Sigmoid colon (tissue), 7 donors: ENCODE results near the gene CDPF1. TPM values are rescaled to one million over a fixed set of nuclear protein-coding genes. Genes with fewer than 3 reads are reported as not detected.
A peak's percentile ranks its signal among the peaks of the same experiment; 100 is the strongest.
"Not testable (repeated sequence)": the region's sequence is repeated elsewhere in the genome, so short reads cannot be mapped to it uniquely, and the experiment has no call there.

Source experiments
- DNase-seq: peaks from one replicate; pipeline ENCODE4 v3.0.0-alpha.2; 2019
- H3K27ac ChIP-seq, 4 donors: fragments of 200-600 bp; sonication (generic); one replicate each; pipeline ENCODE4 v1.5.1; 2016 to 2019; ENCODE audit warnings: mild to moderate bottlenecking in 1 of 4
- H3K27me3 ChIP-seq, 3 donors: fragments of 200-600 bp; sonication (generic); one replicate each; pipeline ENCODE4 v1.5.1; 2019; ENCODE audit warnings: mild to moderate bottlenecking in 1 of 3
- H3K36me3 ChIP-seq, 4 donors: fragments of 200-600 bp; sonication (generic); one replicate each; pipeline ENCODE4 v1.5.1; 2016 to 2019
- H3K4me1 ChIP-seq, 4 donors: fragments of 200-600 bp; sonication (generic); one replicate each; pipeline ENCODE4 v1.5.1; 2017 to 2019
- H3K4me3 ChIP-seq, 4 donors: fragments of 200-600 bp; sonication (generic); one replicate each; pipeline ENCODE4 v1.5.1; 2017 to 2019; ENCODE audit warnings: mild to moderate bottlenecking in 2 of 4, moderate library complexity in 1 of 4
- H3K9me3 ChIP-seq, 4 donors: fragments of 200-600 bp in 3 of 4; sonication (generic) in 3 of 4; one replicate each; pipeline versions ENCODE4 v1.5.1 to v1.6.1; 2013 to 2019
- CTCF ChIP-seq, 4 experiments: fragments of 450-650 bp in 3 of 4; fragments of 200-600 bp in 1 of 4; IDR thresholded peaks; one replicate each; pipeline ENCODE4 v1.5.1; 2016 to 2019; ENCODE audit warnings: antibody characterized with exemption in 4 of 4, mild to moderate bottlenecking in 3 of 4, moderate library complexity in 2 of 4
- EP300 ChIP-seq, 4 donors: sonication (generic); formaldehyde crosslinking; IDR thresholded peaks; one replicate each; pipeline ENCODE4 v1.6.1; 2017; ENCODE audit warnings: antibody characterized with exemption in 4 of 4
- POLR2A ChIP-seq, 2 donors: fragments of 450-650 bp; IDR thresholded peaks; one replicate each; pipeline ENCODE4 v1.6.1; 2016; ENCODE audit warnings: antibody characterized with exemption in 2 of 2, mild to moderate bottlenecking in 2 of 2, moderate library complexity in 2 of 2
- POLR2AphosphoS5 ChIP-seq, 4 donors: sonication (generic); formaldehyde crosslinking; IDR thresholded peaks; one replicate each; pipeline ENCODE4 v1.6.1; 2017; ENCODE audit warnings: antibody characterized with exemption in 4 of 4
- WGBS, 2 donors: extraction: QIAGEN DNeasy Blood & Tissue Kit; methylation state at CpG; one replicate each; pipeline ENCODE4 v1.1.7; 2013; 5-methylcytosine and 5-hydroxymethylcytosine counted together
- intact Hi-C: fragments of 100-400 bp; cut with DNase I; formaldehyde crosslinking; loops from one replicate; pipeline ENCODE4 v1.15.1; 2023
- polyA plus RNA-seq, 3 donors: library from polyadenylated mRNA; stranded (reverse); fragments of 200-250 nt; gene quantifications; one replicate each; pipeline ENCODE4 v1.2.3, GENCODE V29; 2013
- total RNA-seq, 4 donors: library from RNA; depleted of rRNA; stranded (reverse); fragments of >200 nt; gene quantifications; one replicate each; pipeline ENCODE4 v1.1.0, GENCODE V29; 2016
- donor health status: healthy with polysubstance abuse.
- donor health status: Bipolar disorder and iron deficiency.
- donor health status: healthy.

CDPF1 gene
- total and polyA plus RNA-seq, 7 donors = 7.9 to 18.9 (median 15.8) TPM

- Histone ChIP-seq H3K4me1 (peaks cover 0 to 23% (median 14%) of the 10 kb centered on the region in 4 donors), H3K27ac (no peak overlapping the region), H3K36me3 (peaks cover 12 to 70% (median 34%) of the 10 kb centered on the region in 4 donors), H3K27me3 (no peaks in the 10 kb centered on the region), H3K9me3 (no peaks in the 10 kb centered on the region), H3K4me3 (no peak overlapping the region)
- no peak for TF ChIP-seq POLR2A (IDR thresholded peaks at IDR 0.05)
- no peak for TF ChIP-seq CTCF (IDR thresholded peaks at IDR 0.05)
- TF ChIP-seq EP300 (IDR thresholded peaks at IDR 0.05) = no peak
- TF ChIP-seq POLR2AphosphoS5 (IDR thresholded peaks at IDR 0.05) = no peak
- no peak for DNase-seq
- intact Hi-C loops = no loop called here
- WGBS, 2 donors = 95% methylated on average over 8 of the region's 8 CpGs
Measured at GRCh38 chr22:46272196-46272595, 22.1 kb upstream of the CDPF1 start.

GRCh38 chr22:46269564-46269963, 19.5 kb upstream of the CDPF1 start:
- DNase-seq = no peak
- H3K36me3 ChIP-seq = peaks cover 7 to 46% (median 19%) of the 10 kb centered on the region in 4 donors
- WGBS, 2 donors = 62 to 85% methylated on average over 11 of the region's 11 CpGs
- H3K4me3 ChIP-seq = no peak overlapping the region
- H3K4me1 ChIP-seq = peaks cover 0 to 30% (median 19%) of the 10 kb centered on the region in 4 donors
- TF ChIP-seq POLR2A (IDR thresholded peaks at IDR 0.05) (no peak), CTCF (IDR thresholded peaks at IDR 0.05) (no peak), EP300 (IDR thresholded peaks at IDR 0.05) (no peak), POLR2AphosphoS5 (IDR thresholded peaks at IDR 0.05) (no peak)
- H3K27me3 ChIP-seq = no peaks in the 10 kb centered on the region
- no peaks in the 10 kb centered on the region for H3K9me3 ChIP-seq
- no peak overlapping the region for H3K27ac ChIP-seq
- intact Hi-C loops = loop anchor here (2.0 kb wide), 1 partner anchor 25 kb away; no protein-coding TSS in a partner anchor

GRCh38 chr22:46267431-46268279, 17.6 kb upstream of the CDPF1 start, which contains the start of gene TTC38:
TSS of gene TTC38 (plus strand) at chr22:46268008. CDS start at chr22:46268040, 32 bp downstream.
- Histone ChIP-seq H3K4me3 (peak within 1 kb of the TSS; percentile 61 to 78 (median 70)), H3K36me3 (peaks cover 0 to 27% (median 6%) of the 10 kb centered on the region in 4 donors), H3K4me1 (peaks cover 0 to 35% (median 26%) of the 10 kb centered on the region in 4 donors), H3K27ac (peak within 1 kb of the TSS; percentile 82 to 87 (median 86)), H3K27me3 (no peaks in the 10 kb centered on the region), H3K9me3 (no peaks in the 10 kb centered on the region)
- peak; percentile 96 for DNase-seq
- WGBS, 2 donors = 1% methylated on average over 74 of the region's 74 CpGs
- peak; percentile 18 to 52 for TF ChIP-seq POLR2A (IDR thresholded peaks at IDR 0.05)
- TF ChIP-seq POLR2AphosphoS5 (IDR thresholded peaks at IDR 0.05) = peak; percentile 45 to 85 (median 76)
- TF ChIP-seq CTCF (IDR thresholded peaks at IDR 0.05) = peak in 1 of 4 experiments; percentile 6
- no peak for TF ChIP-seq EP300 (IDR thresholded peaks at IDR 0.05)
- intact Hi-C loops = loop anchor here (2.0 kb wide), 2 partner anchors 17 to 27 kb away; partner anchors contain the start of gene CDPF1

- not testable (repeated sequence) for DNase-seq, H3K27me3 ChIP-seq, H3K27ac ChIP-seq, H3K4me3 ChIP-seq, H3K9me3 ChIP-seq
- Histone ChIP-seq H3K4me1 (peaks cover 0 to 35% (median 26%) of the 10 kb centered on the region in 4 donors), H3K36me3 (peaks cover 0 to 16% (median 0%) of the 10 kb centered on the region in 4 donors)
- intact Hi-C loops = loop anchor here (2.0 kb wide), 1 partner anchor 15 kb away; the partner anchor contains the start of gene CDPF1
- WGBS, 2 donors = 90 to 94% methylated on average over 4 of the region's 4 CpGs
Measured at GRCh38 chr22:46265627-46266026, 15.5 kb upstream of the CDPF1 start.

GRCh38 chr22:46264520-46264919, 14.4 kb upstream of the CDPF1 start:
- intact Hi-C loops, H3K36me3 ChIP-seq: not testable (repeated sequence)
- WGBS, 2 donors = 20 to 75% methylated on average over 6 of the region's 6 CpGs

More at GRCh38 chr22:46264520-46264919, 14.4 kb upstream of the CDPF1 start:
- not testable (repeated sequence) for H3K27ac ChIP-seq, H3K9me3 ChIP-seq, H3K27me3 ChIP-seq, DNase-seq, H3K4me3 ChIP-seq
- H3K4me1 ChIP-seq = peaks cover 0 to 27% (median 25%) of the 10 kb centered on the region in 4 donors
